Subcutaneous abdominal adipose tissue (tissue), 5 donors: ENCODE data around the gene SRC.
A peak's percentile ranks its signal among the peaks of the same experiment; 100 is the strongest.

ENCODE experiments used
- H3K27ac ChIP-seq: one replicate; pipeline ENCODE4 v1.7.0; 2013; ENCODE audit warnings: low read depth, mild to moderate bottlenecking, inconsistent platforms, low read length, moderate library complexity
- H3K27me3 ChIP-seq, 5 donors: one replicate each; pipeline ENCODE4 v1.7.0; 2013; ENCODE audit warnings: low read length in 5 of 5, inconsistent platforms in 1 of 5; ENCODE audit not compliant: control insufficient read depth in 5 of 5, insufficient read depth in 4 of 5
- H3K36me3 ChIP-seq, 5 donors: one replicate each; pipeline ENCODE4 v1.7.0; 2013; ENCODE audit warnings: low read length in 5 of 5; ENCODE audit not compliant: control insufficient read depth in 5 of 5, insufficient read depth in 5 of 5
- H3K4me1 ChIP-seq, 5 donors: one replicate each; pipeline ENCODE4 v1.7.0; 2013; ENCODE audit warnings: low read length in 5 of 5, mild to moderate bottlenecking in 3 of 5, moderate library complexity in 1 of 5; ENCODE audit not compliant: control insufficient read depth in 5 of 5, insufficient read depth in 5 of 5
- H3K4me3 ChIP-seq, 5 donors: one replicate each; pipeline ENCODE4 v1.7.0; 2013; ENCODE audit warnings: low read length in 5 of 5, low read depth in 1 of 5
- H3K9ac ChIP-seq, 5 donors: one replicate each; pipeline ENCODE4 v1.7.0; 2013; ENCODE audit warnings: low read length in 5 of 5, mild to moderate bottlenecking in 4 of 5, moderate library complexity in 3 of 5
- H3K9me3 ChIP-seq, 5 donors: one replicate each; pipeline ENCODE4 v1.7.0; 2013; ENCODE audit warnings: low read length in 5 of 5; ENCODE audit not compliant: control insufficient read depth in 5 of 5
- donor health status: healthy.
- donor health status: healthy.
- donor health status: healthy.
- donor health status: healthy.
- donor health status: healthy.

Gene SRC

GRCh38 chr20:37342231-37343177, 3.4 kb upstream of the SRC start:
- H3K9me3 ChIP-seq = no peaks in the 10 kb centered on the region
- peaks cover 0 to 10% (median 0%) of the 10 kb centered on the region in 5 donors for H3K27me3 ChIP-seq
- H3K27ac ChIP-seq = no peak overlapping the region
- H3K36me3 ChIP-seq = no peaks in the 10 kb centered on the region
- peaks cover 0 to 17% (median 13%) of the 10 kb centered on the region in 5 donors for H3K4me1 ChIP-seq
- H3K4me3 ChIP-seq = no peak overlapping the region
- H3K9ac ChIP-seq = no peak overlapping the region

- peaks cover 2 to 21% (median 17%) of the 10 kb centered on the region in 5 donors for H3K4me1 ChIP-seq
- H3K27me3 ChIP-seq = peaks cover 0 to 10% (median 0%) of the 10 kb centered on the region in 5 donors
These were observed 2.5 kb upstream of the SRC start for GRCh38 chr20:37343212-37343993.

GRCh38 chr20:37343994-37344355, 2.0 kb upstream of the SRC start:
- Histone ChIP-seq H3K9me3 (no peaks in the 10 kb centered on the region), H3K4me1 (peaks cover 2 to 23% (median 17%) of the 10 kb centered on the region in 5 donors), H3K27ac (no peak overlapping the region), H3K4me3 (no peak overlapping the region), H3K36me3 (no peaks in the 10 kb centered on the region), H3K9ac (no peak overlapping the region), H3K27me3 (peaks cover 0 to 10% (median 0%) of the 10 kb centered on the region in 5 donors)

More at GRCh38 chr20:37343212-37343993, 2.5 kb upstream of the SRC start:
- H3K4me3 ChIP-seq = no peak overlapping the region
- no peak overlapping the region for H3K9ac ChIP-seq
- no peak overlapping the region for H3K27ac ChIP-seq
- H3K36me3 ChIP-seq = no peaks in the 10 kb centered on the region
- no peaks in the 10 kb centered on the region for H3K9me3 ChIP-seq

- H3K4me1 ChIP-seq = peaks cover 4 to 31% (median 23%) of the 10 kb centered on the region in 5 donors
- no peaks in the 10 kb centered on the region for H3K36me3 ChIP-seq
- H3K9ac ChIP-seq = peak overlapping the region in 1 of 5 donors; percentile 37
- H3K27ac ChIP-seq = no peak overlapping the region
- H3K4me3 ChIP-seq = peak overlapping the region in 2 of 5 donors; percentile 50 to 58
- peaks cover 0 to 10% (median 0%) of the 10 kb centered on the region in 5 donors for H3K27me3 ChIP-seq
- H3K9me3 ChIP-seq = no peaks in the 10 kb centered on the region
These were observed 1.2 kb upstream of the SRC start for GRCh38 chr20:37344506-37345338.

GRCh38 chr20:37346236-37346534, 245 bp downstream of the SRC start:
- no peaks in the 10 kb centered on the region for H3K9me3 ChIP-seq
- H3K36me3 ChIP-seq = no peaks in the 10 kb centered on the region
- peaks cover 9 to 38% (median 26%) of the 10 kb centered on the region in 5 donors for H3K4me1 ChIP-seq
- H3K4me3 ChIP-seq = peak overlapping the region in 3 of 5 donors; percentile 50 to 58 (median 57)
- H3K27ac ChIP-seq = no peak overlapping the region
- H3K9ac ChIP-seq = no peak overlapping the region
- peaks cover 0 to 10% (median 0%) of the 10 kb centered on the region in 5 donors for H3K27me3 ChIP-seq

- H3K9ac ChIP-seq = peak overlapping the region in 4 of 5 donors; percentile 52 to 77 (median 70)
- H3K4me1 ChIP-seq = peaks cover 9 to 38% (median 26%) of the 10 kb centered on the region in 5 donors
- no peaks in the 10 kb centered on the region for H3K36me3 ChIP-seq
- H3K9me3 ChIP-seq = no peaks in the 10 kb centered on the region
- peaks cover 0 to 9% (median 0%) of the 10 kb centered on the region in 5 donors for H3K27me3 ChIP-seq
- peak overlapping the region; percentile 46 for H3K27ac ChIP-seq
- peak overlapping the region; percentile 26 to 57 (median 43) for H3K4me3 ChIP-seq
These were observed 801 bp downstream of the SRC start for GRCh38 chr20:37346535-37347346.

GRCh38 chr20:37347347-37347823, 1.4 kb downstream of the SRC start:
- Histone ChIP-seq H3K4me1 (peaks cover 9 to 43% (median 29%) of the 10 kb centered on the region in 5 donors), H3K9me3 (no peaks in the 10 kb centered on the region), H3K36me3 (no peaks in the 10 kb centered on the region), H3K4me3 (peak overlapping the region in 4 of 5 donors; percentile 42 to 57 (median 48)), H3K27ac (peak overlapping the region; percentile 46), H3K9ac (peak overlapping the region in 2 of 5 donors; percentile 72 to 77), H3K27me3 (peaks cover 0 to 8% (median 0%) of the 10 kb centered on the region in 5 donors)

- H3K9ac ChIP-seq = no peak overlapping the region
- no peaks in the 10 kb centered on the region for H3K9me3 ChIP-seq
- H3K4me1 ChIP-seq = peaks cover 9 to 44% (median 29%) of the 10 kb centered on the region in 5 donors
- peaks cover 0 to 8% (median 0%) of the 10 kb centered on the region in 5 donors for H3K27me3 ChIP-seq
- H3K4me3 ChIP-seq = no peak overlapping the region
- H3K36me3 ChIP-seq = no peaks in the 10 kb centered on the region
- no peak overlapping the region for H3K27ac ChIP-seq
These were observed 2.2 kb downstream of the SRC start for GRCh38 chr20:37347891-37348791.
